ENCODE data around the gene MARCHF6.

The MARCHF6 gene

DNA sequence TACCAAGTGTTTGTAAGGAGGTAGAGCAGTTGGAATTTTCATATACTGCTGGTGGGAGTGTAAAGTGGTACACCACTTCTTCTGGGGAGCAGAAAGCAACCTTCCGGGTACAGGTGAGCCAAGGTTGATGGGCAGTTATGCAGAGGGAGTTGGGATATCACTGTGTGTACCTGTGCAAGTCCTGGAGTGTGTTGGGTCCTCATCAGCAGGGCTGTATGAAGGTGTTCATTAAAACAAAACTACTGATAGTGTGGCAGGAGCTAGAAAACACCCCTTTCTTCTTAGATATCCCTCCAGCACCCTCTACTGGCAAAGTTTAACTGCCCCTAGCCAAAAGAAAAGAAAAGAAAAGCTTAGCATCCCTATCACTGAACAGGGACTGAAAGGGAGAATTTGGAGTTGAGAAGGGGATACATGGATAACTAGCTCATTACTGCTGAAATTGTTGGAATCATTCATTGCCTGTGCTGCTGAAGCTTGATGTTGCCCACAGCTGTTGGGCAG is 10.7 kb downstream of the MARCHF6 start:
- Histone ChIP-seq H3K36me3 (ENCODE audit: low read depth) (peaks cover 17% of the 10 kb centered on the region), H3K27ac (ENCODE audit: poor library complexity, severe bottlenecking) (no peak overlapping the region), H3K4me3 (ENCODE audit: severe bottlenecking) (no peak overlapping the region), H3K4me1 (ENCODE audit: insufficient read depth, poor library complexity, severe bottlenecking) (peaks cover 19% of the 10 kb centered on the region), H3K9me3 (ENCODE audit: severe bottlenecking) (no peaks in the 10 kb centered on the region), H3K27me3 (ENCODE audit: insufficient read depth, poor library complexity, severe bottlenecking) (no peaks in the 10 kb centered on the region)
- ATAC-seq (ENCODE audit: low read depth) (no peak), DNase-seq (ENCODE audit: low spot score) (no peak)
- TF ChIP-seq, protein P1, sequence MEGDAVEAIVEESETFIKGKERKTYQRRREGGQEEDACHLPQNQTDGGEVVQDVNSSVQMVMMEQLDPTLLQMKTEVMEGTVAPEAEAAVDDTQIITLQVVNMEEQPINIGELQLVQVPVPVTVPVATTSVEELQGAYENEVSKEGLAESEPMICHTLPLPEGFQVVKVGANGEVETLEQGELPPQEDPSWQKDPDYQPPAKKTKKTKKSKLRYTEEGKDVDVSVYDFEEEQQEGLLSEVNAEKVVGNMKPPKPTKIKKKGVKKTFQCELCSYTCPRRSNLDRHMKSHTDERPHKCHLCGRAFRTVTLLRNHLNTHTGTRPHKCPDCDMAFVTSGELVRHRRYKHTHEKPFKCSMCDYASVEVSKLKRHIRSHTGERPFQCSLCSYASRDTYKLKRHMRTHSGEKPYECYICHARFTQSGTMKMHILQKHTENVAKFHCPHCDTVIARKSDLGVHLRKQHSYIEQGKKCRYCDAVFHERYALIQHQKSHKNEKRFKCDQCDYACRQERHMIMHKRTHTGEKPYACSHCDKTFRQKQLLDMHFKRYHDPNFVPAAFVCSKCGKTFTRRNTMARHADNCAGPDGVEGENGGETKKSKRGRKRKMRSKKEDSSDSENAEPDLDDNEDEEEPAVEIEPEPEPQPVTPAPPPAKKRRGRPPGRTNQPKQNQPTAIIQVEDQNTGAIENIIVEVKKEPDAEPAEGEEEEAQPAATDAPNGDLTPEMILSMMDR (IDR thresholded peaks at IDR 0.05; ENCODE audit: poor library complexity, severe bottlenecking), result peak; percentile 44

DNA sequence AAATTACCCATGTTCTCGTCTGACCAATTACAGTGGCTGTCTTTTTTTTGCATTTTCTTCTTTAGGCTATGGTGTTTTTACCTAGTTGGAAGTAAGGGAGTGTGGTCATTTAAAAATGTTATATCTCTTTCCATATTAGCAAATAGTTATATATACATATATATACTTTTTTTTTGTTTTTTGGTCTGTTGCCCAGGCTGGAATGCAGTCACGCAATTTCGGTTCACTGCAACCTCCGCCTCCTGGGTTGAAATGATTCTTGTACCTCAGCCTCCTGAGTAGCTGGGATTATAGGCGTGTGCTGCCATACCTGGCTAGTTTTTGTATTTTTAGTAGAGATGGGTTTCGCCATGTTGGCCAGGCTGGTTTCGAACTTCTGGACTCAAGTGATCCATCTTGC is 12.3 kb downstream of the MARCHF6 start:
- no peaks in the 10 kb centered on the region for H3K9me3 ChIP-seq (ENCODE audit: severe bottlenecking)

DNA sequence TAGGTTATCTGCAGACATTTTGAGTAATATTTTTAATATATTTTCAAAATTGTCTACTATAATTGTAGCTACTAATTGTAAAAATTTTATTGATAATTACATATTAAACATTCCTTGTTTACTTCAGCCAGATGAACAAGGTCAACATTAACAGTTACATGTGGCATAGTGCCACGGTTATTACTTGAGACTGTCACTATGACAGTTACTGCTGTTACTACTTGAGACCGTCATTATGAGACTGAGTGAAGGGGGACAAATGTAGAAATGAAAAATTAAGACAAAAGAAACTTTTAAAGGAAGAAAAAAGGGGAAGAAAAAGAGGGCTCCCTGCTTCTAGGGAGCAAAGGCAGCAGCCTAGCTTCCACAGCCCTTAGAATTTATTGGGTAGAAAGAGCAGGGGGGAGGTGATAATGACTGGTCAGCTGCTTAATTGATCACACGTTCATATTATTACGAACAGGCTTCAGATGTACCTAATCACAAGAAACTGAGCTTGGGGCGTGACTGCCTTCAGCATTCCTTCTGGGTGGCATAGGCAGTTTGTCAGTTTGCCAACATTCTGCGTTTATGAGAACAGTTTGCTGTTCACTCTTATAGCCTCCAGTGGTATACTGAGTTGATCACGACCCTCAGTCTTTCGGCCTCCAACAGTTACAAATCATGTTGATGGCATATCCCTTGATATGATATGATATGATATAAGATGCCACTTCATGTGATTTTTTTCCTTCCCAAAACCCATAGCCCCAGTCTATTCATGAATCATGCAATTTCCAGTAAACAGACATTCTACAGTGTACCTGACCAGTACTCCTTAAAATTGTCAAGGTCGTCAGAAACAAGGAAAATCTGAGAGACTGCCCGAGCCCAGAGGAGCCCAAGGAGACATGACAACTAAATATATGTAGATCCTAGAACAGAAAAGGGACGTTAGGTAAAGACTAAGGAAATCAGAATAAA is 13.1 kb downstream of the MARCHF6 start:
- DNase-seq (ENCODE audit: low spot score) (peak; percentile 79), ATAC-seq (ENCODE audit: low read depth) (peak; percentile 76)
- TF ChIP-seq, protein P1 (IDR thresholded peaks at IDR 0.05; ENCODE audit: poor library complexity, severe bottlenecking), result no peak
- Histone ChIP-seq H3K4me1 (ENCODE audit: insufficient read depth, poor library complexity, severe bottlenecking) (peaks cover 19% of the 10 kb centered on the region), H3K27me3 (ENCODE audit: insufficient read depth, poor library complexity, severe bottlenecking) (no peaks in the 10 kb centered on the region), H3K4me3 (ENCODE audit: severe bottlenecking) (no peak overlapping the region), H3K27ac (ENCODE audit: poor library complexity, severe bottlenecking) (peak overlapping the region; percentile 58), H3K9me3 (ENCODE audit: severe bottlenecking) (no peaks in the 10 kb centered on the region), H3K36me3 (ENCODE audit: low read depth) (peaks cover 5% of the 10 kb centered on the region; the same call in 1 of the 2 replicates)

More for the DNA sequence above, 12.3 kb downstream of the MARCHF6 start:
- Histone ChIP-seq H3K27me3 (ENCODE audit: insufficient read depth, poor library complexity, severe bottlenecking) (no peaks in the 10 kb centered on the region), H3K4me3 (ENCODE audit: severe bottlenecking) (no peak overlapping the region), H3K27ac (ENCODE audit: poor library complexity, severe bottlenecking) (peak overlapping the region; percentile 58), H3K4me1 (ENCODE audit: insufficient read depth, poor library complexity, severe bottlenecking) (peaks cover 19% of the 10 kb centered on the region), H3K36me3 (ENCODE audit: low read depth) (peaks cover 11% of the 10 kb centered on the region)
- TF ChIP-seq, protein P1 (IDR thresholded peaks at IDR 0.05; ENCODE audit: poor library complexity, severe bottlenecking), result no peak
- no peak for DNase-seq (ENCODE audit: low spot score)
- ATAC-seq (ENCODE audit: low read depth), result 0 out of 3 replicates have a peak, but pooled peaks have one; percentile 11

DNA sequence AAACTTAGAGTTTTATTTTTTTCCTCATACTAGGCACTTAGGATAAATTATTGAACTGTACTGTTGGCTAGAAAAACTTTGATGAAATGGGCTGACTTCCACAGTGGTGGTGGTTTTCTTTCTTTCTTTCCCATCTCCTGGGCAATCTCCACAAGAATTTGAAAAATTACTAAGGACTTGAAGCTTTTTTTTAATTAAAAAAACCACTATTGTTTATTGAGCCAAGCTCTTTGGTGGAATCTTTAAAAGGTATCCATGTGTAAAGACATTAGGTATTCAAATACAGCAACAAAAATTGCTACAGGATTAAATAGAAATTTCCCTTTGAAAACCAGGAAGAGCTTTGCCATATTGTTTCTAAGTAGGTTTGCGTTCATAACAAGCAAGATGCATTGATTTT is 14.1 kb downstream of the MARCHF6 start:
- Histone ChIP-seq H3K36me3 (ENCODE audit: low read depth) (peaks cover 5% of the 10 kb centered on the region; the same call in 1 of the 2 replicates), H3K27me3 (ENCODE audit: insufficient read depth, poor library complexity, severe bottlenecking) (no peaks in the 10 kb centered on the region), H3K9me3 (ENCODE audit: severe bottlenecking) (no peaks in the 10 kb centered on the region), H3K27ac (ENCODE audit: poor library complexity, severe bottlenecking) (peak overlapping the region; percentile 58), H3K4me3 (ENCODE audit: severe bottlenecking) (no peak overlapping the region), H3K4me1 (ENCODE audit: insufficient read depth, poor library complexity, severe bottlenecking) (peaks cover 24% of the 10 kb centered on the region)
- no peak for ATAC-seq (ENCODE audit: low read depth)
- TF ChIP-seq, protein P1 (IDR thresholded peaks at IDR 0.05; ENCODE audit: poor library complexity, severe bottlenecking), result no peak
- no peak for DNase-seq (ENCODE audit: low spot score)

Measured in RWPE2 (cell line).